DMS114 treated with DMSO at 0.1 percent for 48 hours (cell line): ENCODE measurements around the gene PHOSPHO1.
"Not testable (repeated sequence)": the region's sequence is repeated elsewhere in the genome, so short reads cannot be mapped to it uniquely, and the experiment has no call there.

Experiments used
- DNase-seq: peaks from one replicate; lab custom pipeline; 2025; ENCODE audit not compliant: unreplicated experiment; lab: John Stamatoyannopoulos, UW

Gene PHOSPHO1

DNA sequence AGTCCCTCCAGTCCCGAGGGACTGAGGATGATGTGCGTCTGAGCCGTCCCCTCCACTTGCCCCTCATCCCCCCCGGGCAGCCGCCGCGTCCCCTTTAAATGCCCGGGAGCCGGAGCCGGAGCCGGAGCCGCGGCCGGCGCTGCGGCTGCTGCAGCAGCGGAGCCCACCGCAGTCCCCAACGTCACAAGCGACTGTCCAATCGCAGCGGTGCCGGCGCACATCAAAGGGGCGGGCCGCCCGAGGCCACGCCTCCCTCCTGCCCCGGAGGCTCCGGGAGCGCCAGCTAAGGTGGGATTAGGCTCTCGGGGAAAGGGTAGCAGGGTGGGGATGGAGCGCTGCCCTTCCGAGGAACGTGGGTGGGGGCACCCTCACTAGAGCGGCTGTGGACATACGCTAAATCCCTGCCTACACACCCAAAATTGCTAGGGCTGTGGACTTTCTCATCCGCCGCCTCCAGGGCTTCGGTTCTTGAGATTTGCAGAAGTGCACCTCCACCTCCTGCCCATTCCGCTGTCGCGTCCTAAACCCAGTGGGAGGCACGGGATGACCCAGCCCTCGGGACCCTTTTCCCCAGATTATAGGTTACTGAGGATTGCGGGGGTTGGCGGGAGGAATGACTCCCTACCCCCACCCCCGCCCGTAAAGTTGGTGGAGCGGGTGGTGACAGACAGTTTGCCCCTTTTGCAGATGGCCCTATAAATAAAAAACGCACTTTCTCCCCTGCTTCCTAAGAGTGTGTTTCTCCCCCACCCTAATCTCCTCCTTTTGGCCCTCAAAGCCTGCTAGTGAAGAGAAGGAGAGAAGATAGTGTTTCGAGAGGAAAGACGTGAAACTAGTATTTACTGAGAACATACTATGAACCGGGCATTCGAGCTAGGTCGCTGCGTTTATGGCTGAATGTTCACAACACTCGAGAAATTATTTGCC lies at the start of gene PHOSPHO1:
TSS of gene PHOSPHO1 (minus strand) at position 152 of the 927 bp plus-strand sequence. CDS start 4,096 bp downstream, outside the sequence.
- peak; percentile 70 for DNase-seq

GRCh38 chr17:49280061-49280460 lies 49.5 kb upstream of the PHOSPHO1 start:
- DNase-seq = no peak

GRCh38 chr17:49279263-49280015 lies 48.9 kb upstream of the PHOSPHO1 start:
- DNase-seq = not testable (repeated sequence)

GRCh38 chr17:49278076-49278475 lies 47.5 kb upstream of the PHOSPHO1 start:
- DNase-seq = no peak

DNA sequence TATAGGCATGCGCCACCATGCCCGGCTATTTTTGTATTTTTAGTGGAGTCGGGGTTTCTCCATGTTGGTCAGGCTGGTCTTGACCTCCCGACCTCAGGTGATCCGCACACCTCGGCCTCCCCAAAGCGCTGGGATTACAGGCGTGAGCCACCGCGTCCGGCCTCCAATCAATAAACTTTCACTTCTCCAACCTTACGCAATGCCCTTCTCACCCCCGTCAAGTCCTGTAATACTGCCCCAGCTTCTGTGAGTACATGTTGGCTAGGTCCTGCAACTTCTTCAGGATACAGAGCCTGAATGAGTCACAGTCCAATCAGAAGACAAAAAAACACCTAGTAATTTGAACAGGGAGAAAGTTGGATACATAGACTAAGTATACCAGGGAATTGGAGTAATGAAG lies 47.1 kb upstream of the PHOSPHO1 start:
- DNase-seq = no peak

DNA sequence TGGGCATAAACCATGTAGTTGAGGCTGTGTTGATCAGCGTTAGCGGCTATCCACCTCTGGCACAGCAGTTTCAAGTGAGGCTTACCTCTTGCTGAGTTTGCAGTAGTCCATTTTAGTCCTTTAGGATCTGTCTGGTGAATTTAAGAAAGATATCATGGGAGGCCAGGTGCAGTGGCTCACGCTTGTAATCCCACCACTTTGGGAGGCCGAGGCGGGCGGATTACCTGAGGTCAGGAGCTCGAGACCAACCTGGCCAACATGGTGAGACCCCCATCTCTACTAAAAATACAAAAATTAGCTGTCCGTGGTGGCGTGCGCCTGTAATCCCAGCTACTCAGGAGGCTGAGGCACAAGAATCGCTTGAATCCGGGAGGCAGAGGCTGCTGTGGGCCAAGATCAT lies 45.4 kb upstream of the PHOSPHO1 start:
- DNase-seq = not testable (repeated sequence)

DNA sequence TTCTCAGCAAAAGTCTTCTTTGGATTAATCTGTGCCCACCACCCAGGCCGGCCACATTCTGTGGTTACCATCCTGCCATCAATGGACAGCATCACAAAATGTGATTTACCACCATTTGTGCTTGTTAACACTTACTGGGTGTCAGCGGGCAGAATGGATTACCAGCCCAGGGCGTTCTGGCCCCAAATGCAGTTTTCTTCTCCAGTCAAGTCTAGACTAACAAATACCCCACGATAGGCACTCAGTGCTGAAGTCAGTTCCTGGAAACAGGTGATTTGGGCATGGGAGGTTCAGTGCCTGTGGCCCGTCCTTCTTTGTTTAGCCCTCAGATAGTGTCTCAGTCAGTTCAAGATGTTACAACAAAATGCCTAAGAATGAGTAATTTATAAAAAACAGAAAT lies 38.8 kb upstream of the PHOSPHO1 start:
- DNase-seq = no peak

DNA sequence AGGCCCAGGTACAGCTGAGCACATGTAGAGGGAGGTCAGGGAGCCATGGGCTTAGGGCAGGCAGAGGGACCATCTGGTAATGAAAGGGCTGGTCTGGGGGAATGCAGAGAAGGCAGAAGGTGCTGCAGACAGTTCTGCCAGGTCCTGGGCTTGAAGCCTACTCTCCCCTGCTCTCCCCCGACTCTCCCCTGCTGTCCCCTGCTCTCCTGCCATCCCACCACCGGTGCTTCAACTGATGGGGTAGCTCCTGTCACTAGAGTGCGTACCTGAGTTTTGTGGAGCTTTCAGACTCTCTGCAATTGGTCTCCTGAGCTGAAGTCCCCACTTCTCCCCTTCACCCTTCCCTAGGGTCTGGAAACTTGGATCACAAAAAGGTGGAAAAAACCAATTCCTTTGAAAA lies 37.3 kb upstream of the PHOSPHO1 start:
- DNase-seq = no peak

DNA sequence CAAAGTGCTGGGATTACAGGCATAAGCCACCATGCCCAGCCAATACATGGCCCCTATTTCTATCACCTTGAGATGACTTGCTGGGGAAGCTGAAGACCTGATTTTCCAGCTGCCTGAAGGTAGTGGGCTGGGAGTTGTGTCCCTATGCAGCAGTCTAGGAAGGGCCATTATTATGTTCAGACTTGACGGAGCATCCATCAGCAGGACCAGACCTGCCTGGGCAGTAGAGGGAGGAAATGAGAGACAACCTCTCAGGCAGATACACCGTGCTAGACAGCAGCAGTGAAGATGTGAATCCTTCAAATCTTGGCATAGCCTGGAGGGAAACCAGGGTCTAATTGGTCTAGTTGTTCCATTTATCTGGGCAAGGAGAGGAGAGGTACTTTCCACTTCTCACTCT lies 35.6 kb upstream of the PHOSPHO1 start:
- no peak for DNase-seq

DNA sequence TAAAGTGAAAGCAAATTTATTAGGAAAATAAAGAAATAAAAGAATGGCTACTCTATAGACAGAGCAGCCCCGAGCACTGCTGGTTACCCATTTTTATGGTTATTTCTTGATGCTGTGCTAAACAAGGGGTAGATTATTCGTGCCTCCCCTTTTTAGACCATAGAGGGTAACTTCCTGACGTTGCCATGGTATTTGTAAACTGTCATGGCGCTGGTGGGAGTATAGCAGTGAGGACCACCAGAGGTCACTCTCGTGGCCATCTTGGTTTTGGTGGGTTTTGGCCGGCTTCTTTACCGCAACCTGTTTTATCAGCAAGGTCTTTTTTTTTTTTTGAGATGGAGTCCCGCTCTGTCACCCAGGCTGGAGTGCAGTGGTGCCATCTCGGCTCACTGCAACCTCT lies 31.0 kb upstream of the PHOSPHO1 start:
- DNase-seq = not testable (repeated sequence)

- DNase-seq = no peak
Observed at GRCh38 chr17:49260817-49261291, 30.3 kb upstream of the PHOSPHO1 start.

- no peak for DNase-seq
Observed at GRCh38 chr17:49260011-49260816, 29.6 kb upstream of the PHOSPHO1 start.

GRCh38 chr17:49259663-49260010 lies 29.1 kb upstream of the PHOSPHO1 start:
- no peak for DNase-seq

DNA sequence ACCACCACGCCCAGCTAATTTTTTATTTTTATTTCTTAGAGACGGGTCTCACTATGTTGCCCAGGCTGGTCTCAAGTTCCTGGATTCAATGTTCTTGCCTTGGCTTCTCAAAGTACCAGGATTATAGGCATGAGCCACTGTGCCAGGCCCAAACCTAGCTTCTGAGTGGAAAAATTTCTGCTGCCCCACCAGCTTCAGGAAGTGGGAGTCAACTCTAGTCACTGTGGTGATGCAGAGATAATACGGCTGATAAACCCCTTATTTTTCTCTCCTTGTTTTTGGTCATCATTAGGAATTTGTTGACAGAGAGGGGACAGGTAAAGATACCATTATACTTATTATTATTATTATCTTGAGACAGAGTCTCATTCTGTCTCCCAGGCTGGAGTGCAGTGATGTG lies 27.8 kb upstream of the PHOSPHO1 start:
- no peak for DNase-seq

- no peak for DNase-seq
Observed at GRCh38 chr17:49255125-49255524, 24.5 kb upstream of the PHOSPHO1 start.

- DNase-seq = no peak
Observed at GRCh38 chr17:49254066-49254465, 23.5 kb upstream of the PHOSPHO1 start.

DNA sequence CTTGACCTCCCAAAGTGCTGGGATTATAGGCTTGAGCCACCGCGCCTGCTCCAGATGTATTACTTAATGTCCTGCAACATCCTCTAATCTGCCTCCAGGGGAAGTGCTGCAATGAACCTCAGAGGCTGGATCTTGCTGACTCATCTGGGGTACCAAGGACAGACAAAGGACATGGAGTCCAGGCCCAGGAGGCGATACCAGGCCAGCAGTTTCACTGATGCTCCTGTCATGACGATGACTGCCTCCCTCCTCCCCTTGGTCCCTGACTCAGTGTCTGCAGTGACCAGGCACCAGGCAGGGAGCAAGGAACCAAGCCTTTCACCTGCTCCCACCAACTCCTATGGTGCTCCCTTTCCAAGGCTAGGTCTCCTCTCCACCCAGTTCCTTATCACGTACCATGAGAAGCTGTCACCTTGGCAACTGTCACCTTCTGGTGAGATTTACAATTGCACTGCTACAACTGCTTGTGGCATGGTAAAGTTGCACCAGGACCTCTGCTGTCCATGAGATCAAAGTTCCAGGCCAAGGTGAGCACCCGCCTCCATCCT lies 21.6 kb upstream of the PHOSPHO1 start:
- no peak for DNase-seq

DNA sequence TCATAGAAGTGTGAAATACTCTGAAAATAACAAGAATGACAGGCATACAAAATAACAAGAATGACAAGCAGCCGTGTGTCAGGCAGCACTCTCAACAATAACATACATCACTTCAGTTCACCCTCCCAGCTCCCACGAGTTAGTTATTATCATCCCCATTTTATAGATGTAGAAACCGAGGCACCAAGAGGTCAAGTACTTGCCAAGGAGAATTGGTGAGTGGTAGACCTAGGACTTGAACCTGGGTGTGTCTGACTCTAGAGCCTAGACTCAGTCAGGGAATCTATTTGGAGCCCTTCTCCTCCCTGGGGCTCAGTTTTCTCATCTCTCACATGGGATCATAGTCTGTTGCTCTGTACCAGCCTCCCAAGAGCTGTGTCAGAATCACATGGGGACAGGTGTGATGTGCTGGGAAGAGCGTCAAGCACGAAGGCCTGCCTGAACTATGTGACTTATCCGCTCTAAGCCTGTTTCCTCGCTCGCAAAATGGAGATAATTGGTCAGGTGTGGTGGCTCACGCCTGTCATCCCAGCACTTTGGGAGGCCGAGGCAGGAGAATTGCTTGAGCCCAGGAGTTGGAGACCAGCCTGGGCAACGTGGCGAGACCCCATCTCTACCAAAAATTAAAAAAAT lies 19.4 kb upstream of the PHOSPHO1 start:
- no peak for DNase-seq

- DNase-seq = no peak
Observed at GRCh38 chr17:49249292-49249794, 18.8 kb upstream of the PHOSPHO1 start.

DNA sequence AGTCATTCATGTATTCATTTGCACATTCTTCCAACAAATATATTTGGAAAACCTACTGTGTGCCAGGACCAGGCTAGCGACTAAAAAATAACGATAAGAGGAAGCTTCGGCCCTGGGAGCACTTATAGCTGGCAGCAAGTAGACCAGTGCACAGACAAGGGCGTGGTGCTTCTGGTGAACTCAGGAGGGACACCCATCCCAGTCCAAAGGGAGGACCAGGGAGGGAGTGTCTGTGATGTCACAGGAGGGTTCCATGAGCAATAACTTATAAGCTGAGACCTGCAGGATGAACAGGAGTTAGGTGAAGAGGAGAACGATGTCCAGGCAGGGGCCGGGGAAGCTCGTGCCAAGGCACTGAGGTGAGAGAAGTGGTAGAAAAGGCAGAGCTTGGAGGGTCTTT lies 17.4 kb upstream of the PHOSPHO1 start:
- no peak for DNase-seq
